Activated CD4-positive, CD25-positive, alpha-beta regulatory T cell (primary cell): ENCODE data around the gene SURF2.

Experiments
- DNase-seq, 4 experiments: peaks; one replicate each; lab custom pipeline; 2025; lab: John Stamatoyannopoulos, UW

SURF2 gene

GRCh38 chr9:133335924-133336811 is 20.2 kb upstream of the SURF2 start, which contains the start of gene SURF6:
Gene SURF6, minus strand, starts transcription at chr9:133336188. Its CDS starts 56 bp downstream, at chr9:133336132.
- DNase-seq = peak; percentile 86 to 92 (median 90)

- no peak for DNase-seq
Measured at GRCh38 chr9:133339641-133340040, 16.7 kb upstream of the SURF2 start.

GRCh38 chr9:133340256-133340655 is 16.1 kb upstream of the SURF2 start:
- no peak for DNase-seq

- no peak for DNase-seq
Measured at GRCh38 chr9:133340916-133341315, 15.4 kb upstream of the SURF2 start.

GRCh38 chr9:133341369-133342068 is 14.8 kb upstream of the SURF2 start:
- no peak for DNase-seq

- DNase-seq = no peak
Measured at GRCh38 chr9:133342069-133342406, 14.3 kb upstream of the SURF2 start.

GRCh38 chr9:133342570-133342969 is 13.8 kb upstream of the SURF2 start:
- DNase-seq = no peak

- DNase-seq = no peak
Measured at GRCh38 chr9:133344071-133344470, 12.3 kb upstream of the SURF2 start.

GRCh38 chr9:133344979-133345378 is 11.4 kb upstream of the SURF2 start:
- DNase-seq = no peak

GRCh38 chr9:133345596-133345995 is 10.8 kb upstream of the SURF2 start:
- no peak for DNase-seq

- no peak for DNase-seq
Measured at GRCh38 chr9:133346021-133346785, 10.1 kb upstream of the SURF2 start.

GRCh38 chr9:133347515-133347984 is 8.8 kb upstream of the SURF2 start:
- no peak for DNase-seq

GRCh38 chr9:133347985-133348717 is 8.2 kb upstream of the SURF2 start, which contains the start of the genes MED22 and RPL7A:
Gene MED22, minus strand, starts transcription at chr9:133348131. Its CDS starts 1,469 bp downstream, at chr9:133346662.
Gene RPL7A, plus strand, starts transcription at chr9:133348218. Its CDS starts 26 bp downstream, at chr9:133348244.
- peak; percentile 74 to 84 (median 79) for DNase-seq

- DNase-seq = no peak
Measured at GRCh38 chr9:133348718-133349573, 7.4 kb upstream of the SURF2 start.

- DNase-seq = no peak
Measured at GRCh38 chr9:133349965-133350616, 6.3 kb upstream of the SURF2 start.

- DNase-seq = no peak
Measured at GRCh38 chr9:133351526-133351907, 4.8 kb upstream of the SURF2 start.

GRCh38 chr9:133351908-133352634 is 4.3 kb upstream of the SURF2 start:
- DNase-seq = no peak

- DNase-seq = no peak
Measured at GRCh38 chr9:133352635-133353340, 3.6 kb upstream of the SURF2 start.

GRCh38 chr9:133353548-133353947 is 2.8 kb upstream of the SURF2 start:
- no peak for DNase-seq
